H1 (cell line): ENCODE results near the gene C6orf136.

Experiments used
- CBX8 ChIP-seq: fragments of 300-800, 300-1000 bp; sonication (generic); IDR thresholded peaks from 2 replicates; pipeline ENCODE4 v1.7.1; 2016; ENCODE audit warnings: low read depth, low read length, borderline replicate concordance
- CHD2 ChIP-seq: IDR thresholded peaks from 2 replicates; pipeline ENCODE4 v1.6.1; 2012; ENCODE audit warnings: low read length, improper control_type of control experiment
- EZH2 ChIP-seq: fragments of 200-600 bp; sonication (generic); IDR thresholded peaks from 2 replicates; pipeline ENCODE4 v1.7.1; 2012; ENCODE audit warnings: low read depth, mild to moderate bottlenecking, moderate library complexity, low read length, inconsistent platforms; ENCODE audit not compliant: severe bottlenecking
- JUND ChIP-seq: IDR thresholded peaks from 2 replicates; pipeline ENCODE4 v1.6.1; 2011; ENCODE audit warnings: mild to moderate bottlenecking, improper control_type of control experiment, low read length
- MAX ChIP-seq: IDR thresholded peaks from 2 replicates; pipeline ENCODE4 v1.6.1; 2012; ENCODE audit warnings: inconsistent platforms
- POLR2A ChIP-seq, 2 experiments: IDR thresholded peaks; 1 replicate in 1 of 2; 2 replicates in 1 of 2; pipeline ENCODE4 v1.6.1; 2011; ENCODE audit warnings: low read depth in 2 of 2, low read length in 2 of 2, mild to moderate bottlenecking in 2 of 2; ENCODE audit errors: control extremely low read depth in 1 of 2
- POLR2AphosphoS5 ChIP-seq: IDR thresholded peaks from 2 replicates; pipeline ENCODE4 v1.6.1; 2011; ENCODE audit warnings: low read depth, low read length
- TF ChIP-seq, protein P1 (sequence below), 3 experiments: IDR thresholded peaks; 1 replicate in 2 of 3; 2 replicates in 1 of 3; pipeline versions ENCODE4 v1.5.1 to v1.6.1; 2011; ENCODE audit warnings: low read length in 3 of 3, mild to moderate bottlenecking in 3 of 3, inconsistent platforms in 2 of 3, low read depth in 1 of 3, moderate library complexity in 1 of 3; ENCODE audit not compliant: insufficient read depth in 1 of 3; ENCODE audit errors: control extremely low read depth in 1 of 3

DNA sequence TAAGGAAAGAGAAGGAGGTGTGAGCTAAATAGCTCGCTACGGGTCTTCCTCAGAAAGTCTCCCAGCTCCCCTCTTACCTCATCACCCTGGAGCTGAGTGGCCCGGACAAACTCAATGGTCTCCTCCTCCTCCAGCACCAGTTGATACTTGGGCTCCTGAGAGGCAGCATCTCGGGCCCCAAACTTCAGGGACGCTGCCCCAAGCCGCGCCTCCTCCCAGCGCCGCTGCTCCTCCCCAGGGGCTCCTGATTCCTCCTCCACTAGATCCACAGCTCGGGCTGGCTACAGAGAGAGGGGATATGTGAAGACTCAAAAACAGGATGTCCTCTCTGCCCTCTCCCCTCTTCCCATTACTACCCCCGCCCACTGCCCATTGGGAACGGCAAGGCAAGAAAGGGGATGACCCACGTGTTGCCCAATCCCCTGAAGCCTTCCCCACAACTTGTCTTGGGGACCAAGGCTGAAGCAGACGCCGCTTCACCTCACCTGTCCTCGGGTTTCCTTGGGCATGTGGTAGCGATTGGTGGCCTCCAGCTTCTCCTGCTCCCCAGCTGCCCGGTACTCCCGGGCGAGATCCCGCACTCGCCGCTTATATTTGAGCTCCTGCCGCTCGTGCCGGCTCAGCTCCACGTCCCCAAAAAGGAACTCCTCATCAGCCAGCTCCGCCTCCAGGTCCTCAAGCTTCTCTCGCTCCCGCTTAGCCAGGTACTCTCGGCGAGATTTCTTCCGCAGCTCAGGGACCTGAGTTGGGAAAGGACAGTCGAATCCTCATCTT is 18.2 kb downstream of the C6orf136 start:
- TF ChIP-seq POLR2A (IDR thresholded peaks at IDR 0.05; ENCODE audit: control extremely low read depth in 1 of 2, low read depth in 2 of 2, low read length in 2 of 2) (no peak), MAX (no peak), CBX8 (no peak), JUND (no peak), EZH2 (no peak), CHD2 (no peak), POLR2AphosphoS5 (no peak)
- TF ChIP-seq, protein P1, sequence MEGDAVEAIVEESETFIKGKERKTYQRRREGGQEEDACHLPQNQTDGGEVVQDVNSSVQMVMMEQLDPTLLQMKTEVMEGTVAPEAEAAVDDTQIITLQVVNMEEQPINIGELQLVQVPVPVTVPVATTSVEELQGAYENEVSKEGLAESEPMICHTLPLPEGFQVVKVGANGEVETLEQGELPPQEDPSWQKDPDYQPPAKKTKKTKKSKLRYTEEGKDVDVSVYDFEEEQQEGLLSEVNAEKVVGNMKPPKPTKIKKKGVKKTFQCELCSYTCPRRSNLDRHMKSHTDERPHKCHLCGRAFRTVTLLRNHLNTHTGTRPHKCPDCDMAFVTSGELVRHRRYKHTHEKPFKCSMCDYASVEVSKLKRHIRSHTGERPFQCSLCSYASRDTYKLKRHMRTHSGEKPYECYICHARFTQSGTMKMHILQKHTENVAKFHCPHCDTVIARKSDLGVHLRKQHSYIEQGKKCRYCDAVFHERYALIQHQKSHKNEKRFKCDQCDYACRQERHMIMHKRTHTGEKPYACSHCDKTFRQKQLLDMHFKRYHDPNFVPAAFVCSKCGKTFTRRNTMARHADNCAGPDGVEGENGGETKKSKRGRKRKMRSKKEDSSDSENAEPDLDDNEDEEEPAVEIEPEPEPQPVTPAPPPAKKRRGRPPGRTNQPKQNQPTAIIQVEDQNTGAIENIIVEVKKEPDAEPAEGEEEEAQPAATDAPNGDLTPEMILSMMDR (IDR thresholded peaks at IDR 0.05; ENCODE audit: control extremely low read depth in 1 of 3, insufficient read depth in 1 of 3, low read depth in 1 of 3, low read length in 3 of 3): no peak
